Osteocyte (in vitro differentiated cells): Measurements from ENCODE around the gene SRC. TPM values are rescaled to one million over a fixed set of nuclear protein-coding genes. Genes with fewer than 3 reads are reported as not detected.

ENCODE experiments used
- DNase-seq: peaks from one replicate; pipeline ENCODE4 v3.0.0; 2021; ENCODE audit warnings: mixed read lengths; ENCODE audit not compliant: unreplicated experiment; ENCODE audit errors: extremely low spot score
- H3K27ac Mint-ChIP-seq: one replicate; pipeline ENCODE4 v1.8.0; 2021; ENCODE audit warnings: mild to moderate bottlenecking, mixed read lengths; ENCODE audit not compliant: unreplicated experiment
- H3K27me3 Mint-ChIP-seq: one replicate; pipeline ENCODE4 v1.8.0; 2021; ENCODE audit warnings: mixed read lengths; ENCODE audit not compliant: unreplicated experiment
- H3K36me3 Mint-ChIP-seq: one replicate; pipeline ENCODE4 v1.8.0; 2021; ENCODE audit warnings: mixed read lengths; ENCODE audit not compliant: unreplicated experiment
- H3K4me1 Mint-ChIP-seq: one replicate; pipeline ENCODE4 v1.8.0; 2021; ENCODE audit warnings: mixed read lengths; ENCODE audit not compliant: unreplicated experiment
- H3K4me3 Mint-ChIP-seq: one replicate; pipeline ENCODE4 v1.8.0; 2021; ENCODE audit warnings: mild to moderate bottlenecking, moderate library complexity, mixed read lengths; ENCODE audit not compliant: unreplicated experiment
- H3K9me3 Mint-ChIP-seq: one replicate; pipeline ENCODE4 v1.8.0; 2021; ENCODE audit warnings: mixed read lengths; ENCODE audit not compliant: unreplicated experiment
- CTCF ChIP-seq: fragments of 200-600 bp; sonication (generic); IDR thresholded peaks from 2 replicates; pipeline ENCODE4 v1.5.0; 2021; ENCODE audit warnings: antibody characterized with exemption, mild to moderate bottlenecking, moderate library complexity
- total RNA-seq: library from RNA; stranded (reverse); gene quantifications from 2 replicates; pipeline ENCODE4 v1.2.1, GENCODE V29; 2021

The SRC gene
- total RNA-seq, 1 donor from 2014 or later, result 32.5 TPM

GRCh38 chr20:37442547-37442946 lies 96.6 kb downstream of the SRC start:
- H3K4me1 Mint-ChIP-seq, result no peaks in the 10 kb centered on the region
- H3K36me3 Mint-ChIP-seq, result no peaks in the 10 kb centered on the region
- peaks cover 23% of the 10 kb centered on the region for H3K27me3 Mint-ChIP-seq
- no peak for TF ChIP-seq CTCF
- no peaks in the 10 kb centered on the region for H3K9me3 Mint-ChIP-seq
- H3K27ac Mint-ChIP-seq, result no peak overlapping the region
- no peak overlapping the region for H3K4me3 Mint-ChIP-seq
- no peak for DNase-seq

- no peak overlapping the region for H3K4me3 Mint-ChIP-seq
- H3K27ac Mint-ChIP-seq, result no peak overlapping the region
- no peak for DNase-seq
- peaks cover 23% of the 10 kb centered on the region for H3K27me3 Mint-ChIP-seq
- TF ChIP-seq CTCF, result no peak
- no peaks in the 10 kb centered on the region for H3K9me3 Mint-ChIP-seq
- H3K4me1 Mint-ChIP-seq, result no peaks in the 10 kb centered on the region
- H3K36me3 Mint-ChIP-seq, result no peaks in the 10 kb centered on the region
Observed at GRCh38 chr20:37442986-37443385, 97.0 kb downstream of the SRC start.

GRCh38 chr20:37443596-37443995 lies 97.7 kb downstream of the SRC start:
- TF ChIP-seq CTCF, result no peak
- Mint-ChIP-seq H3K27me3 (peaks cover 23% of the 10 kb centered on the region), H3K27ac (no peak overlapping the region), H3K4me1 (no peaks in the 10 kb centered on the region), H3K4me3 (no peak overlapping the region), H3K9me3 (no peaks in the 10 kb centered on the region), H3K36me3 (no peaks in the 10 kb centered on the region)
- DNase-seq, result no peak

GRCh38 chr20:37445041-37445440 lies 99.1 kb downstream of the SRC start:
- Mint-ChIP-seq H3K4me3 (no peak overlapping the region), H3K27me3 (peaks cover 12% of the 10 kb centered on the region), H3K4me1 (no peaks in the 10 kb centered on the region), H3K27ac (no peak overlapping the region), H3K9me3 (no peaks in the 10 kb centered on the region), H3K36me3 (no peaks in the 10 kb centered on the region)
- TF ChIP-seq CTCF, result no peak
- no peak for DNase-seq

GRCh38 chr20:37446286-37447032 lies 100.5 kb downstream of the SRC start:
- H3K27me3 Mint-ChIP-seq, result peaks cover 10% of the 10 kb centered on the region
- H3K4me3 Mint-ChIP-seq, result no peak overlapping the region
- no peak overlapping the region for H3K27ac Mint-ChIP-seq
- DNase-seq, result no peak
- no peak for TF ChIP-seq CTCF
- no peaks in the 10 kb centered on the region for H3K9me3 Mint-ChIP-seq
- H3K4me1 Mint-ChIP-seq, result no peaks in the 10 kb centered on the region
- no peaks in the 10 kb centered on the region for H3K36me3 Mint-ChIP-seq
